SH-SY5Y (cell line): ENCODE measurements around the gene FZD7.

ENCODE experiments used
- GATA2 ChIP-seq: IDR thresholded peaks from 2 replicates; pipeline ENCODE4 v1.6.1; 2011; ENCODE audit warnings: mild to moderate bottlenecking, low read depth, low read length
- GATA3 ChIP-seq: IDR thresholded peaks from 2 replicates; pipeline ENCODE4 v1.6.1; 2011; ENCODE audit warnings: low read depth, mild to moderate bottlenecking, low read length, moderate library complexity

FZD7 gene

DNA sequence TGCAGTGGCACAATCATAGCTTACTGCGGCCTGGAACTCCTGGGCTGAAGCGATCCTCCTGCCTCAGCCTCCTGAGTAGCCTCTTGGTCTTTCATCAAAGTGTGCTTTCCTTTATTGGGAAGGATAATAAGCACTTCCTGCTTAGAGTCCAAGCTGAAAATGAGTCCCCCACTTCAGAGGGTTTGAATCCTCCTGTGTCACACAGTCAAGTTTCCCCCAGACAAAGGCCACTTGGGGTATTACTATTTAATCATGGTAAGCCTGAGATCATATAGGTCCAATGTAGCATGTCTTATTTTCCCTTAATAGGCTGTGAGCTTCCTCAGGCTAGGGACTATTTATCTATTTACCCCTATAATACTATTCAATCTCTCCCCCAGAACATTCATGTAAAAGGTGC, 28.0 kb downstream of the FZD7 start:
- TF ChIP-seq GATA3: no peak
- TF ChIP-seq GATA2: no peak

DNA sequence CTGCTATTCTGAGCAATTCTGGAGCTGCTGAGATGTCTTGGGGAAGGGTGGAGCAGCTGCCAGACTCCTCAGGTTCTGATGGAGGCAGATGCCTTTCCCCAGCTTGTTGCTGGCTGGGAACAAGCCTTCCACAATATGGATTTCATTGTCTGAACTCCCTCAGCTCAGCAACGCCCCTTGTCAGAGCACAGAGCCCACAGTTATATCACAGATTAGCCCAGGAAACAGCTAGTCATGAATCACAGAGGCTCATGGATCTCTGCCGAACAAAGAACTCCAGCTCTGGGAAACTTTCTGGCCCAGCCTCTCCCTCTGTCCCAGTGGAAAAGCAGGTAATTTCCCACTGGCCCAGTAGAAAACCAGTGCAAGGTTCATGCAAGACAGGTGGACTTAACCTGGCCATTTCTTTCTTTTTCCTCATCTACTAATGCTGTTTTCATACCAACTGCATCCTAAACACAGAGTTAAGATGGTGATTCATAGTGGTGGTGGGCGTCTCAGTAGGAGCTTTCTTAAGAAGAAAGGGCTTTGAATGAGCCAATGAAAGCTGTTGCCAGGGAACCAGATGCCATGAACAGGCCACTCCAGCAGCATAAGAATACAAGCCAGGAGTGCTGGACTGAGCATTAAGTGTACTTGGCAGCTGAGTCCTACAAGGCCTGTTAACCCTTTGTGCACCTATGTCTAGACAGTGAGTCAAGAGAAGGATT, 30.7 kb downstream of the FZD7 start:
- TF ChIP-seq GATA2 (no peak), GATA3 (no peak)

DNA sequence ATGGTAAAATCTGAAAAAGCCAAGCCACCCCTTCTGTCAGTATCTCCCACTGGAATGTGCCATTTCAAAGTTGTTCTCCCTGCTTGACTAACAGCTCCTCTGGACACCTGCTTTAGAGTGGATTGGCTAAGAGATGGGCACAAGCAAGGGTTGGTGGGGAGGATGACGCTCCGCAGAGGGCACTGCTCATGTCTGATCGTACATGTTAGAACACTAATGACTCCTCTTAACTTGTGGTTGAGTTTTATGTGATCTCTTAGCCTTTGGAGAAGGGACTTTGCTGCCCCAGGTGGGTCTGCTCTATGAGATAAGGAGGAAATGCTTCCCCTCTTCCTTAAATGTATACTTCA, 31.2 kb downstream of the FZD7 start:
- no peak for TF ChIP-seq GATA3
- TF ChIP-seq GATA2: no peak

- TF ChIP-seq GATA3 (no peak), GATA2 (no peak)
These were observed 32.2 kb downstream of the FZD7 start for GRCh38 chr2:202065876-202066275.

- TF ChIP-seq GATA3 (no peak), GATA2 (no peak)
These were observed 33.2 kb downstream of the FZD7 start for GRCh38 chr2:202066875-202067274.

- no peak for TF ChIP-seq GATA3
- TF ChIP-seq GATA2: no peak
These were observed 33.9 kb downstream of the FZD7 start for GRCh38 chr2:202067589-202067988.

DNA sequence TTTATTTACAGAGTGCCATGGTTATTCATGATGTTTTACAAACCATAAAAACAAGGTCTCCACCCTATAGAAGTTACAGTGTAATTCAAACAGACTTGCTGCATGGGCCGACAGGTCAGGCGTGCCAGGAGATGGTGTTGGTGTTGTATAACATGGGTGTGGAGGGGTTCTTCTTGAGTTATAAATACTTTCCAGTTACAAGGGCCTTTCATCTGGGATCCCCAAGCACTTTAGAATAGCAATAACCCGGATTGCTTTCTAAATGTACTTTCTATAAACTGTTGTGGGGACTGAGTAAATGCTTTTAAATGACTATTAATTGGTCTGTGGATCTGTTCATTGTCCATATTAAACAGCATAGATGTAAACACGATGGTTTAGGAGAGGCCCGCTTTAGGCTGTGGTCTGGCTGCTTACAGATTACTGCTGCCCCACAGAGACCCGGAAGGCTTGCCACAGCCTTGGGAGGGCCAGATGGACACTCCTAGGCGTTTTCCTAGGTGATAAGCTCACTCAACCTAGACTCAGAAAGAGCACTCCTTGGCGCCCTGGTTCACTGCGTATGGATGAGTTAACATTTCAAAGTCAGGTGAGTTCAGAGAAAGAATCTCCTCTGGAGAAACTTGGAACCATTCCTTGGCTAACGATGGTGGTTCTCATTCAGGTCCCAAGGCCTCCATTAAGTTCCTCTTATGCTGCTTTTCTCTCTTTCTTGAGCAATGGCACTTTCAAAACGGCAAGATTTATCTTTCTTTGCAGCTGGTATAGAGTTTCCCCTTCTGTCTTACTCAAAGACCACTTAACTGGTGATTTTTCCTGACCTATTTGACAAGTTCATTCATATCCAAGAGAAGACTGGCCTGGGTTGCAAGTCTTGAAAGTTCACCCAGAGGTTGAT, 35.8 kb downstream of the FZD7 start:
- TF ChIP-seq GATA2: no peak
- no peak for TF ChIP-seq GATA3

- TF ChIP-seq GATA3 (no peak), GATA2 (no peak)
These were observed 37.5 kb downstream of the FZD7 start for GRCh38 chr2:202071107-202071506.

DNA sequence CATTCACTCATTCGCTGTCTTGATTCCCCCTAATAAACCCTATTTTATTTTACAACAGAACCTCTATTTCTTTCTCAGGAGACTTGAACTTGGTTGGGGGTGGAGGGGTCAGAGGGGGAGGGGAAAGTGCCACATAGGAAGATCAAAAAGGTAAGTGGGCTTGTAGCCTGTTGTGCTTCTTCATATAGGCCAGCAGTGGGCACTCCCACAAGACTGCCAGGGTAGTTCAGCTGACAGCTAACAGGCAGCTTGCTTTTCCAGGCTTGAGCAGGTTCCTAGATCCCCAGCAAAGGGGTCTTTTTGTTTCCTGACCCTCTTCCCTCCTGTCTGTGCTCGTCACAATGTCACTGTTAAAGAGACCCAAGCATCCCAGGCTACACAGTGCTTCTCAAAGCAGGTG, 38.6 kb downstream of the FZD7 start:
- TF ChIP-seq GATA3: no peak

DNA sequence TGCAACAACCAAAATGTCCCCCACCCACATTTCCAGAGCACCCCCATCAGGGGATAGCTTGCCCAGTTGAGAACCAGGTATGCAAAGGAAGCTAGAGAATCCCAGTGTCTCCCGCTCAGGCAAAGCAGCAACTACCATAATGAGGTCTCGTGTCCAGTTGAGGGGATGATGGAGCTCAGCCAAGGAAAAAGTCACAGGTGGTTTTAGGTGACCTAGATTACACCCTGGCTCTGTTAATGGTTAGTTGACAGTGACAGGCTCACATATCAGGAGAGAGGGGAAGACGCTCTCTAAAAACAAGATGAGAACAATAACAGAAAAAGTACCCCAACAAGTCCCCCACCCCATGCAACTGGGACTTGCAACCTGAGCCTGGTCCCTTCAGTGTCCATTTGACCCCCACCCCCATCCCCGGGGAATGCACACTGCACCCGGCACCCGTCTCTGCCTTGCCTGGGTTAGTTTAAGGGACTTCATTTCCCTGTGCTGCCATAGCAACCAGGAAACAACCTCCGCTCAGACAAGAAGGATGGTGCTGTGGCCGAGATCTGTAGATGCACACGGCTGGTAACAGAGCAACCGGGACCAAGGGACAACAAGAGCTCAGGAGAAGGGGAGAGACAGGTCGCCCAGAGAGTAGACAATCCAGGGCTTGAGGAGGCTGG, 39.2 kb downstream of the FZD7 start, which contains the start of gene KIAA2012:
KIAA2012 (plus strand) TSS at position 519 of the 665 bp plus-strand sequence. CDS start 373 bp downstream, outside the sequence.
- no peak for TF ChIP-seq GATA2
- TF ChIP-seq GATA3: no peak

- TF ChIP-seq GATA2 (no peak), GATA3 (no peak)
These were observed 40.7 kb downstream of the FZD7 start for GRCh38 chr2:202074324-202074723.

GRCh38 chr2:202079310-202079709, 45.7 kb downstream of the FZD7 start:
- no peak for TF ChIP-seq GATA2
- TF ChIP-seq GATA3: no peak

- TF ChIP-seq GATA3 (no peak), GATA2 (no peak)
These were observed 50.6 kb downstream of the FZD7 start for GRCh38 chr2:202084265-202084664.
